Measurements from ENCODE around the gene GNAI3. TPM values are rescaled to one million over a fixed set of nuclear protein-coding genes. Genes with fewer than 3 reads are reported as not detected.

The GNAI3 gene
- total RNA-seq, 1 experiment from 2014 or later, result 9.9 TPM

DNA sequence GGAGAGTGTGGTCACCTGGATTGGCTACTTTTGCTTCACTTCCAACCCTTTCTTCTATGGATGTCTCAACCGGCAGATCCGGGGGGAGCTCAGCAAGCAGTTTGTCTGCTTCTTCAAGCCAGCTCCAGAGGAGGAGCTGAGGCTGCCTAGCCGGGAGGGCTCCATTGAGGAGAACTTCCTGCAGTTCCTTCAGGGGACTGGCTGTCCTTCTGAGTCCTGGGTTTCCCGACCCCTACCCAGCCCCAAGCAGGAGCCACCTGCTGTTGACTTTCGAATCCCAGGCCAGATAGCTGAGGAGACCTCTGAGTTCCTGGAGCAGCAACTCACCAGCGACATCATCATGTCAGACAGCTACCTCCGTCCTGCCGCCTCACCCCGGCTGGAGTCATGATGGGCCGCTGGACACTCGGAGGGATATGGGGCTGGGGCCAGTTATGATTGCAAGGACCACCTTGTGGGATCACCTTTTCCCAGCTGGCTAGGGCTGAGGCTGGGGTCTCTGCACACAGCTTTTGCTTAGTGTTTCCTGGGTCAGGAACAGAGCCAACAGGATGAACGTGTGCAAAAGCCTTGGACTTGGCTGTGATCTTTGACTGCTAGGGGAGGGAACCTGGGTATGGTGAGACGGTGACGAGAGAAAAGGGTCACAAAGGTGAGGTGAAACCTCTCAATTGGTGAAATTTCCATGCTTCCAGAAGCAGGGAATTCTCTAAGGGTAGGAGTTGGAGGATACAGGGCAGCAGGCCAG, 4.3 kb upstream of the GNAI3 start:
- no peak overlapping the region for H4K91ac ChIP-seq (ENCODE audit: insufficient read length, low read depth, low read length)
- no peak overlapping the region; the same call in 1 of the 2 replicates for H3K14ac ChIP-seq (ENCODE audit: insufficient read depth, low read length)
- no peaks in the 10 kb centered on the region for H4K20me1 ChIP-seq (ENCODE audit: control insufficient read depth, insufficient read depth, insufficient read length)
- H3K23me2 ChIP-seq (ENCODE audit: insufficient read length, low read depth, low read length, poor library complexity, severe bottlenecking), result peaks cover 7% of the 10 kb centered on the region
- no peaks in the 10 kb centered on the region; a peak in 1 of 7 replicates for H3K36me3 Mint-ChIP-seq (ENCODE audit: insufficient read depth in 1 of 3, low read depth in 3 of 3)
- no peak overlapping the region for H2BK20ac ChIP-seq (ENCODE audit: low read depth, low read length, poor library complexity, severe bottlenecking)
- no peak overlapping the region for H4K8ac ChIP-seq (replicated peaks; ENCODE audit: insufficient read length, low read depth, low read length)
- H2BK5ac ChIP-seq (ENCODE audit: insufficient read length, low read length), result no peak overlapping the region
- no peak overlapping the region for H3K18ac ChIP-seq (ENCODE audit: insufficient read length, low read depth, low read length)
- no peak overlapping the region for H2AK5ac ChIP-seq (ENCODE audit: insufficient read length, low read length)
- H3K27me3 ChIP-seq (ENCODE audit: insufficient read depth, low read length), result no peaks in the 10 kb centered on the region
- no peak overlapping the region for H3K4ac ChIP-seq (ENCODE audit: low read depth, low read length)
- no peak overlapping the region for H4K5ac ChIP-seq (ENCODE audit: insufficient read length, low read depth, low read length)
- no peak overlapping the region for H3K9ac ChIP-seq (ENCODE audit: extremely low read depth, insufficient read length, low read length)
- H3K4me2 ChIP-seq (ENCODE audit: insufficient read depth, insufficient read length, low read length), result no peak overlapping the region
- H3K4me1 Mint-ChIP-seq, result peaks cover 26 to 40% of the 10 kb centered on the region in 2 experiments
- WGBS (ENCODE audit: extremely low coverage, insufficient read length, low lambda C conversion rate), result no CpG with 5 or more reads among the region's 14 CpGs
- H3K79me2 ChIP-seq (ENCODE audit: insufficient read depth, low read length), result peaks cover 3% of the 10 kb centered on the region; the same call in 1 of the 2 replicates
- H3K4me1 ChIP-seq (ENCODE audit: insufficient read depth, low read length), result no peaks in the 10 kb centered on the region; the same call in 1 of the 2 replicates
- no peak overlapping the region for H3K27ac ChIP-seq (ENCODE audit: insufficient read length, low read depth, low read length)
- no peaks in the 10 kb centered on the region for H3K9me3 ChIP-seq (ENCODE audit: control insufficient read depth, low read depth, low read length)
- H2BK120ac ChIP-seq (ENCODE audit: low read depth, low read length, poor library complexity, severe bottlenecking), result no peak overlapping the region
- no peak overlapping the region for H3K4me3 Mint-ChIP-seq
- DNase-seq, result no peak
- TF ChIP-seq, protein P1, sequence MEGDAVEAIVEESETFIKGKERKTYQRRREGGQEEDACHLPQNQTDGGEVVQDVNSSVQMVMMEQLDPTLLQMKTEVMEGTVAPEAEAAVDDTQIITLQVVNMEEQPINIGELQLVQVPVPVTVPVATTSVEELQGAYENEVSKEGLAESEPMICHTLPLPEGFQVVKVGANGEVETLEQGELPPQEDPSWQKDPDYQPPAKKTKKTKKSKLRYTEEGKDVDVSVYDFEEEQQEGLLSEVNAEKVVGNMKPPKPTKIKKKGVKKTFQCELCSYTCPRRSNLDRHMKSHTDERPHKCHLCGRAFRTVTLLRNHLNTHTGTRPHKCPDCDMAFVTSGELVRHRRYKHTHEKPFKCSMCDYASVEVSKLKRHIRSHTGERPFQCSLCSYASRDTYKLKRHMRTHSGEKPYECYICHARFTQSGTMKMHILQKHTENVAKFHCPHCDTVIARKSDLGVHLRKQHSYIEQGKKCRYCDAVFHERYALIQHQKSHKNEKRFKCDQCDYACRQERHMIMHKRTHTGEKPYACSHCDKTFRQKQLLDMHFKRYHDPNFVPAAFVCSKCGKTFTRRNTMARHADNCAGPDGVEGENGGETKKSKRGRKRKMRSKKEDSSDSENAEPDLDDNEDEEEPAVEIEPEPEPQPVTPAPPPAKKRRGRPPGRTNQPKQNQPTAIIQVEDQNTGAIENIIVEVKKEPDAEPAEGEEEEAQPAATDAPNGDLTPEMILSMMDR (conservative IDR thresholded peaks at IDR 0.05), result no peak
- no peak overlapping the region for H3K23ac ChIP-seq (ENCODE audit: insufficient read length, low read depth, low read length)
- H2BK12ac ChIP-seq (ENCODE audit: insufficient read length, low read depth, low read length), result no peak overlapping the region
- no peak overlapping the region for H2BK15ac ChIP-seq (ENCODE audit: low read depth, low read length)
- H3K56ac ChIP-seq (ENCODE audit: insufficient read length, low read depth, low read length), result no peak overlapping the region
- no peak overlapping the region for H2AFZ ChIP-seq (ENCODE audit: low read length)
- H3K27me3 Mint-ChIP-seq (ENCODE audit: low read depth), result peaks cover 4% of the 10 kb centered on the region
- no peaks in the 10 kb centered on the region for H3K79me1 ChIP-seq (ENCODE audit: insufficient read depth, low read depth, low read length, poor library complexity, severe bottlenecking)
- H3K27ac Mint-ChIP-seq, result no peak overlapping the region
- H3T11ph ChIP-seq (ENCODE audit: low read length), result no peak overlapping the region
- no peaks in the 10 kb centered on the region for H3K9me3 Mint-ChIP-seq

Measured in H9 (cell line).